Erythroblast (primary cell): ENCODE results near the gene FBLN7.

Experiments used
- GATA1 ChIP-seq: IDR thresholded peaks from 2 replicates; pipeline ENCODE4 v1.6.1; 2011; ENCODE audit warnings: low read depth, mild to moderate bottlenecking, control low read depth, low read length, moderate library complexity
- POLR2A ChIP-seq: IDR thresholded peaks from 2 replicates; pipeline ENCODE4 v1.6.1; 2011; ENCODE audit warnings: mild to moderate bottlenecking, low read length

- TF ChIP-seq POLR2A, result no peak
- TF ChIP-seq GATA1, result no peak
Observed at GRCh38 chr2:112220831-112221230, 82.6 kb downstream of the FBLN7 start.
